22Rv1 (cell line): ENCODE results near the gene CDC25C.
A peak's percentile ranks its signal among the peaks of the same experiment; 100 is the strongest.
"Not testable (repeated sequence)": the region's sequence is repeated elsewhere in the genome, so short reads cannot be mapped to it uniquely, and the experiment has no call there.

Experiments
- H3K27ac ChIP-seq: fragments of 450-650 bp; 2 replicates; pipeline ENCODE4 v1.5.1; 2017
- ZFX ChIP-seq: fragments of 450-650 bp; IDR thresholded peaks from 2 replicates; pipeline ENCODE4 v1.6.1; 2017; ENCODE audit warnings: antibody characterized with exemption, borderline replicate concordance
- TF ChIP-seq, protein P1 (sequence below): fragments of 450-650 bp; IDR thresholded peaks from 2 replicates; pipeline ENCODE4 v1.5.1; 2017; ENCODE audit warnings: mild to moderate bottlenecking

The CDC25C gene

DNA sequence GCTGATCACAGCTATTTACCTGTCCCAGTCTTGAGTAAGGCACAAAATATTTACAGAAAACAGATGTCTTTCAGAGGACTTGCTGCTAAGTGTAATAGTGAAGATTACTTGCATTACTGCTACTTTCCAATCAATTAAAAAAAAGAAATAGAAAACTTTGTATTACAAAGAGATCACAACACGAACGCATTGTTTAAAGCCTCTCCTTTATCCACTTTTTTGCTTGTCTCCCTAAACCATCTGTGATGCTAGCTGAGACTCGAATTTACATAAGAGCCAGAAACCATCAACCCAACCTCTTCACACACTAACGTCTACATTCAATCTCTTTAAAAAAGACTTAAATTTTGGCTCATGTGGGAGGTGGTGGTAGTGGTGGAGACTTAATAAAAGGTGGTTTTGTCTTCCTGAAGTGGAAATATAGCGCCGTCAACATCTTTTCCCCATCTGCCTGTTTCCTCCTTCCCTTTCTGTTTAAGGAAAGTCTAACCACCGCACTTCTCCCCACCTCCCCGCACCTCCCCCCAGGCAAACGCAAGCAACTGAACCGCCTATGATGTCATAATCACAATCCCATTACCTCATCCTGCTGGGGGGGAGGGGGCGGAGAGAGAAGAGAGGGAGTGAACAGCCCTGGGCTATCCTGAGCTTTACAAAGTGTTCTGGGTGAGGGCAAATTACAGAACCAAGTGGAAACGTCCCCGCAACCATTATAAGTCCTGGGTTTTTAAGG, 5.5 kb upstream of the CDC25C start:
- no peak for TF ChIP-seq ZFX
- TF ChIP-seq, protein P1, sequence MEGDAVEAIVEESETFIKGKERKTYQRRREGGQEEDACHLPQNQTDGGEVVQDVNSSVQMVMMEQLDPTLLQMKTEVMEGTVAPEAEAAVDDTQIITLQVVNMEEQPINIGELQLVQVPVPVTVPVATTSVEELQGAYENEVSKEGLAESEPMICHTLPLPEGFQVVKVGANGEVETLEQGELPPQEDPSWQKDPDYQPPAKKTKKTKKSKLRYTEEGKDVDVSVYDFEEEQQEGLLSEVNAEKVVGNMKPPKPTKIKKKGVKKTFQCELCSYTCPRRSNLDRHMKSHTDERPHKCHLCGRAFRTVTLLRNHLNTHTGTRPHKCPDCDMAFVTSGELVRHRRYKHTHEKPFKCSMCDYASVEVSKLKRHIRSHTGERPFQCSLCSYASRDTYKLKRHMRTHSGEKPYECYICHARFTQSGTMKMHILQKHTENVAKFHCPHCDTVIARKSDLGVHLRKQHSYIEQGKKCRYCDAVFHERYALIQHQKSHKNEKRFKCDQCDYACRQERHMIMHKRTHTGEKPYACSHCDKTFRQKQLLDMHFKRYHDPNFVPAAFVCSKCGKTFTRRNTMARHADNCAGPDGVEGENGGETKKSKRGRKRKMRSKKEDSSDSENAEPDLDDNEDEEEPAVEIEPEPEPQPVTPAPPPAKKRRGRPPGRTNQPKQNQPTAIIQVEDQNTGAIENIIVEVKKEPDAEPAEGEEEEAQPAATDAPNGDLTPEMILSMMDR: no peak
- H3K27ac ChIP-seq: peak overlapping the region; percentile 81

DNA sequence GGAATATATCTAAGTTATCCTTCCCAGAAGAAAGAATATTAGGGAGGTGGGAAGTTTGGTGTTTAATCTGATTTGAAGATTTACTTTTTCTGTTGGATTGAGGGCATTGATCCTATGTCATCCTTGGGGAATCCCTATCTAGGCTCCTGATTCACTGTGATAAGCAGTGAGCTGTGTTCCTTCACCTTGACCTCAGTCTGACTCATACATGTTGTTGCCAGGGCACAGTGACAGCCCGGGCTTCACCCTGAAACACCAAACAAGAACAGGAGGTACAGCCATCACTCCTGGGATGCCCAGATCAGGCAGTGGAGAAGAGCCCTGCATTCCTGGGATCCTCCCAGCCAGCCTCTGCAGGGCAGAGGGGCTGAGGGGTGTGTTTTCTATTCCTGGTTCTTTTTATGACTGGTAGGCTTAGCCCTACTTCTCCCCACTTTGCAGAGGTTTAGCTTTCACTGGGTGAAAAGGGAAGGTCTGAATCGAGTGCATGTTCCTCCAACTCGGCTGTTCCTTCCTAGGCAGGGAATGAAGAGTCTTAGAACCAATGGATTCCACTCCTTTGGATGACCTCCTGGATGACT, 3.4 kb upstream of the CDC25C start:
- no peak for TF ChIP-seq ZFX
- TF ChIP-seq, protein P1: no peak
- no peak overlapping the region for H3K27ac ChIP-seq

DNA sequence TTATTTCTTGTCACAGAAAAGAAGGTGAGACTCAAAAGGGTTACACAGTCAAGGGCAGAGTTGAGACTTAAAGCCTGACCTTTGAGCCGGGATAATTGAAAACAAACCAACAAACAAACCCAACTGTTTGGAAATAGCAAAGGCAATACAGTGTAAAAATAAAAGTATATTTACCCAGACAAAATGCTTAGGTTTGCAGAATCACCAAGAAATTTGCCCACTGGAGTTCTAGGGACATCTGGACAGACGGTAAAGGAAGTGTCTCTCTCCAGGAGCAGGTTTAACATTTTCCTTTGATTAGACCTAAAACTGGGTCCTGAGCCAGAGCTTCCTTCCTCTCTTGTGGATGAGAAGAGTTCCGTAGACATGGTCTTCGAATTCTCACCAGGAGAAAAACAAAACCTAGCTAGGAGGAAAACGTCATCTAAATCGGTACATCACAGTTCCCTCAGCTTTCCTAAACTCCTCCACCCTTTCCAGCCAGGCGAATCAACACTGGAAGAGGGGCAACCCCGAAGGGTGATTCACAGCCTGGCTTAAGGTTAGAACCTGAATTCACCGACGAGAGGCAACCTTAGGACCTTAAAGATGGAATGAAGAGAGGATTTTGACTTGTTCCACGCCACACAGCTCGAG, 673 bp downstream of the CDC25C start:
- H3K27ac ChIP-seq: peak overlapping the region; percentile 81
- TF ChIP-seq ZFX: no peak
- TF ChIP-seq, protein P1: no peak

DNA sequence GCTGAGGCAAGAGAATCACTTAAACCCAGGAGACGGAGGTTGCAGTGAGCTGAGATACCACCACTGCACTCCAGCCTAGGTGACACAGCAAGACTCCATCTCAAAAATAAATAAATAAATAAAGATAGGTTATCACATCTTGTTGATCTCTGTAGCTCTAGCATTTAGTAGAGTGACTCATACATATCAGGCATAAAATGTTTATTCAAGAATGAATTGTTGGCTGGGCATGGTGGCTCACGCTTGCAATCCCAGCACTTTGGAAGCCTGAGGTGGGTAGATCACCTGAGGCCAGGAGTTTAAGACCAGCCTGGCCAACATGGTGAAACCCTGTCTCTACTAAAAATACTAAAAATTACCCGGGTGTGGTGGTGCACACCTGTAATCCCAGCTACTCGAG, 13.4 kb downstream of the CDC25C start:
- not testable (repeated sequence) for H3K27ac ChIP-seq

DNA sequence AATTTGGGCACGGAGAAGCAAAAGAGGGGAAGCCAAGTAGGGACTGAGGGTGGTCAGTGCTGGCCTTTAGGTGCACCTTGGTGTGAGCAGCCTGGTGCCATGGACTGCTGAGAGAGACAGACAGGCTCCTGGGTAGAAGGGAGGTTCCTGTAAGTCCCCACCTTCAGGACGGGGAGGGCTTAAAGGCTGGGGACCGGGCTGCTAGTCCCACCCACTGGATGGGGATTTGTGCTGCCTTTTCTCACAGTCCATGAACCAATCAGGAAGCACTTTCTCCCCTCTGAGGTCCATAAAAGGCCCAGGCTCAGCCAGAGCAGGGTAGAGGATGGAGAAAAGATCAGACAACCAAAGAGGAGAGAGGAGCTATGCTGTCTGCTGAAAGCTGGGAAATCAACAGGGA, 15.2 kb downstream of the CDC25C start:
- H3K27ac ChIP-seq: no peak overlapping the region
- TF ChIP-seq, protein P1: no peak
- TF ChIP-seq ZFX: no peak

DNA sequence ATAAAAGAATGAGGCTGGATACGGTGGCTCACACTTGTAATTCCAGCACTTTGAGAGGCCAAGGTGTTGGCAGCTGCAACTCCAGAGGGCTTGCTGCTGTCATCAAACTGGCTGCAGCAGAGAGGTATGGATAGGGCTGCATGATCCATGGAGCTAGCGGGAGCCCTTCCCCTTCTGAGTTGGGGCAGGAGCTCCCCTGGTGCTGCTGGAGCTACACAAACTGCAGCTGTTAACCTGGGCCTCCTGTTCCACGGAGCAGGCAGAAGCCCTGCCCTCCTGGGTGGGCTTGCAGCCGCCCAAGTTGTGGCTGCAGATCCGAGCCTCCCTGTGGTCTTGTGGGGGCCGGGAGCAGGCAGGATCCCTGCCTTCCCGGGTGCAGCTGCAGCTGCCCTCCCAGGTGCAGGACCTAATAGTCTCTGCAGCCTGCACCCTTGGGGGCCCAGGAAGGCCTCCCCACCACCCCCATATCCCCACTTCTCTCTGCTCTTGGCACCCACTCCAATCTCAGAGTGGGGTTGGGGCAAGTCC, 15.8 kb downstream of the CDC25C start:
- TF ChIP-seq ZFX: no peak
- TF ChIP-seq, protein P1: no peak
- H3K27ac ChIP-seq: no peak overlapping the region

DNA sequence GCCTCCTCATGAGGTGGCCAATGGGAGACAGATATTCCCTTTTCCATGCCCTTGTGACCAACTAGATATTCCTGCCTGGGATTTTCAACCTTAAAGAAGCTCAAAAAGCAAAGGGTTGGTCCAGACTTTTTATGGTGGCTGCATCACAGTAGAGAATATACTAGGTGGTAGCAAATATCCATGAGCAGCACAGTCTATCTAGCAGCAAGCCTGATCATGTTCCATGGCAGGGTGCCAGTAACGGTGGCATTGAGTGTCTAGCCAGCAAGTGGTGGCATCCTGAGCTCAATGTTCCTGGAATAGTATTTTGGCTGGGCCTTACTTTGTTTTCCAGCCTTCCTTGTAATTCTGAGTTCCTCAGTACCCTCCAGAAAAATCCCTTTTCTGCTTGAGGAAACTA, 25.8 kb downstream of the CDC25C start:
- H3K27ac ChIP-seq: no peak overlapping the region
- no peak for TF ChIP-seq ZFX
- TF ChIP-seq, protein P1: no peak
